Activated naive CD4-positive, alpha-beta T cell treated with anti-CD3 and anti-CD28 coated beads for 36 hours (primary cell): ENCODE data around the gene RENBP. TPM values are rescaled to one million over a fixed set of nuclear protein-coding genes. Genes with fewer than 3 reads are reported as not detected.

Experiments used
- CTCF ChIA-PET: fragments of 350-600 bp; sonication (Branson Sonifier 250); formaldehyde crosslinking; loops from one replicate; lab custom pipeline; 2021; ENCODE audit warnings: antibody characterized with exemption; lab: Charles Lee
- DNase-seq: peaks from one replicate; pipeline ENCODE4 v3.0.0-alpha.2; 2020
- H3K27ac Mint-ChIP-seq: one replicate; pipeline ENCODE4 v1.8.0; 2021; ENCODE audit warnings: mild to moderate bottlenecking, mixed read lengths
- H3K27me3 Mint-ChIP-seq: one replicate; pipeline ENCODE4 v1.8.0; 2021; ENCODE audit warnings: low read depth, mixed read lengths
- H3K36me3 Mint-ChIP-seq: one replicate; pipeline ENCODE4 v1.8.0; 2021; ENCODE audit warnings: low read depth, mixed read lengths
- H3K4me1 Mint-ChIP-seq: one replicate; pipeline ENCODE4 v1.8.0; 2021; ENCODE audit warnings: low read depth, mixed read lengths
- H3K4me3 Mint-ChIP-seq: one replicate; pipeline ENCODE4 v1.8.0; 2021; ENCODE audit warnings: mild to moderate bottlenecking, moderate library complexity, mixed read lengths
- H3K9me3 Mint-ChIP-seq: one replicate; pipeline ENCODE4 v1.8.0; 2021; ENCODE audit warnings: mixed read lengths
- intact Hi-C: fragments of 100-400 bp; cut with micrococcal nuclease; formaldehyde crosslinking; loops from one replicate; pipeline ENCODE4 v1.15.1; 2023
- total RNA-seq, 2 experiments: library from RNA; stranded (reverse); gene quantifications; one replicate each; pipeline ENCODE4 v1.2.3, GENCODE V29; 2021

RENBP gene
- total RNA-seq, 2 experiments from 2014 or later = 11.3 to 13.1 TPM

- H3K36me3 Mint-ChIP-seq = peaks cover 25% of the 10 kb centered on the region
- CTCF ChIA-PET = interaction anchor here (0.6 to 10.6 kb wide), 4 partner anchors 12 to 86 kb away, joined by 3 to 82 read pairs (median 5); partner anchors contain the start of gene RENBP
- H3K4me1 Mint-ChIP-seq = peaks cover 28% of the 10 kb centered on the region
These were observed 16.3 kb downstream of the RENBP start for GRCh38 chrX:153927922-153928760.

GRCh38 chrX:153927672-153927921 is 16.8 kb downstream of the RENBP start:
- intact Hi-C loops = loop anchor here (1.0 to 5.0 kb wide), 4 partner anchors 8 to 470 kb away; partner anchors contain the start of genes NAA10 and RPL10
- CTCF ChIA-PET = interaction anchor here (0.6 to 10.6 kb wide), 5 partner anchors 13 to 109 kb away, joined by 3 to 82 read pairs (median 4); partner anchors contain the start of gene RENBP

More at GRCh38 chrX:153927922-153928760, 16.3 kb downstream of the RENBP start:
- Mint-ChIP-seq H3K27me3 (no peaks in the 10 kb centered on the region), H3K4me3 (peak overlapping the region; percentile 88), H3K27ac (peak overlapping the region; percentile 98), H3K9me3 (no peaks in the 10 kb centered on the region)
- peak; percentile 93 for DNase-seq
- intact Hi-C loops = loop anchor here (1.0 to 5.0 kb wide), 7 partner anchors 7 to 469 kb away; partner anchors contain the start of genes HCFC1, IDH3G, NAA10 and RPL10

GRCh38 chrX:153926858-153927671 is 17.4 kb downstream of the RENBP start:
- Mint-ChIP-seq H3K27ac (peak overlapping the region; percentile 98), H3K4me1 (peaks cover 35% of the 10 kb centered on the region), H3K36me3 (peaks cover 27% of the 10 kb centered on the region), H3K9me3 (no peaks in the 10 kb centered on the region), H3K27me3 (no peaks in the 10 kb centered on the region), H3K4me3 (peak overlapping the region; percentile 88)
- CTCF ChIA-PET = interaction anchor here (0.6 to 10.6 kb wide), 7 partner anchors 10 to 164 kb away, joined by 3 to 82 read pairs (median 4); partner anchors contain the start of gene RENBP
- intact Hi-C loops = loop anchor here (1.0 to 5.0 kb wide), 4 partner anchors 8 to 470 kb away; partner anchors contain the start of genes NAA10 and RPL10
- peak; percentile 85 for DNase-seq

More at GRCh38 chrX:153927672-153927921, 16.8 kb downstream of the RENBP start:
- Mint-ChIP-seq H3K27ac (peak overlapping the region; percentile 98), H3K9me3 (no peaks in the 10 kb centered on the region), H3K27me3 (no peaks in the 10 kb centered on the region), H3K4me3 (peak overlapping the region; percentile 88), H3K4me1 (peaks cover 31% of the 10 kb centered on the region), H3K36me3 (peaks cover 25% of the 10 kb centered on the region)
- DNase-seq = peak; percentile 22

- peak overlapping the region; percentile 88 for H3K4me3 Mint-ChIP-seq
- H3K27me3 Mint-ChIP-seq = no peaks in the 10 kb centered on the region
- peaks cover 26% of the 10 kb centered on the region for H3K36me3 Mint-ChIP-seq
- H3K9me3 Mint-ChIP-seq = no peaks in the 10 kb centered on the region
- intact Hi-C loops = loop anchor here (5.0 kb wide), 2 partner anchors 96 to 471 kb away; partner anchors contain the start of gene RPL10
- peaks cover 38% of the 10 kb centered on the region for H3K4me1 Mint-ChIP-seq
- peak overlapping the region; percentile 98 for H3K27ac Mint-ChIP-seq
- CTCF ChIA-PET = interaction anchor here (0.7 to 10.6 kb wide), 7 partner anchors 11 to 447 kb away, joined by 3 to 82 read pairs (median 4); partner anchors contain the start of genes FLNA and RENBP
- no peak for DNase-seq
These were observed 17.9 kb downstream of the RENBP start for GRCh38 chrX:153926552-153926857.

- H3K4me3 Mint-ChIP-seq = peak within 1 kb of the TSS; percentile 92
- peaks cover 32% of the 10 kb centered on the region for H3K4me1 Mint-ChIP-seq
- H3K36me3 Mint-ChIP-seq = peaks cover 23% of the 10 kb centered on the region
- peak; percentile 56 for DNase-seq
- CTCF ChIA-PET = interaction anchor here (0.7 to 10.6 kb wide), 6 partner anchors 11 to 448 kb away, joined by 3 to 82 read pairs (median 4); partner anchors contain the start of genes FLNA and RENBP
- intact Hi-C loops = loop anchor here (2.0 to 5.0 kb wide), 3 partner anchors 25 to 471 kb away; partner anchors contain the start of gene RPL10
- H3K27me3 Mint-ChIP-seq = no peaks in the 10 kb centered on the region
- H3K27ac Mint-ChIP-seq = peak within 1 kb of the TSS; percentile 98
- no peaks in the 10 kb centered on the region for H3K9me3 Mint-ChIP-seq
These were observed 18.5 kb downstream of the RENBP start, which contains the start of gene ARHGAP4 for GRCh38 chrX:153925739-153926551. ARHGAP4 (minus strand) TSS chrX:153926264; CDS start chrX:153926202, 62 bp downstream.

GRCh38 chrX:153925387-153925738 is 19.1 kb downstream of the RENBP start:
- CTCF ChIA-PET = interaction anchor here (0.7 to 10.6 kb wide), 5 partner anchors 22 to 448 kb away, joined by 3 to 82 read pairs (median 4); partner anchors contain the start of genes FLNA and RENBP
- Mint-ChIP-seq H3K4me3 (peak overlapping the region; percentile 92), H3K4me1 (peaks cover 26% of the 10 kb centered on the region), H3K27ac (peak overlapping the region; percentile 98), H3K36me3 (peaks cover 19% of the 10 kb centered on the region), H3K27me3 (no peaks in the 10 kb centered on the region), H3K9me3 (no peaks in the 10 kb centered on the region)
- peak; percentile 27 for DNase-seq
- intact Hi-C loops = loop anchor here (2.0 to 5.0 kb wide), 3 partner anchors 25 to 472 kb away; partner anchors contain the start of gene RPL10

- CTCF ChIA-PET = interaction anchor here (0.7 to 10.6 kb wide), 6 partner anchors 9 to 449 kb away, joined by 3 to 82 read pairs (median 4); partner anchors contain the start of genes FLNA and RENBP
- intact Hi-C loops = loop anchor here (1.0 to 2.0 kb wide), 3 partner anchors 23 to 200 kb away; partner anchors contain the start of genes ABCD1 and BCAP31
- Mint-ChIP-seq H3K4me3 (peak overlapping the region; percentile 92), H3K36me3 (peaks cover 25% of the 10 kb centered on the region), H3K9me3 (no peaks in the 10 kb centered on the region), H3K27me3 (no peaks in the 10 kb centered on the region), H3K27ac (peak overlapping the region; percentile 98), H3K4me1 (peaks cover 27% of the 10 kb centered on the region)
- DNase-seq = peak; percentile 71
These were observed 20.1 kb downstream of the RENBP start for GRCh38 chrX:153924149-153924861.

- Mint-ChIP-seq H3K27ac (peak overlapping the region; percentile 98), H3K9me3 (no peaks in the 10 kb centered on the region), H3K4me3 (peak overlapping the region; percentile 92), H3K36me3 (peaks cover 24% of the 10 kb centered on the region), H3K4me1 (peaks cover 22% of the 10 kb centered on the region), H3K27me3 (no peaks in the 10 kb centered on the region)
- no peak for DNase-seq
- intact Hi-C loops = no loop called here
- CTCF ChIA-PET = interaction anchor here (0.6 to 10.6 kb wide), 7 partner anchors 9 to 156 kb away, joined by 3 to 82 read pairs (median 4); partner anchors contain the start of gene RENBP
These were observed 21.2 kb downstream of the RENBP start for GRCh38 chrX:153922932-153923857.

GRCh38 chrX:153921511-153922446 is 22.7 kb downstream of the RENBP start:
- intact Hi-C loops = no loop called here
- CTCF ChIA-PET = interaction anchor here (0.7 to 10.6 kb wide), 5 partner anchors 11 to 155 kb away, joined by 3 to 82 read pairs (median 4); partner anchors contain the start of gene RENBP

More at GRCh38 chrX:153921511-153922446, 22.7 kb downstream of the RENBP start:
- Mint-ChIP-seq H3K4me1 (peaks cover 24% of the 10 kb centered on the region), H3K4me3 (peak overlapping the region; percentile 92), H3K36me3 (peaks cover 31% of the 10 kb centered on the region), H3K9me3 (no peaks in the 10 kb centered on the region), H3K27ac (peak overlapping the region; percentile 98), H3K27me3 (no peaks in the 10 kb centered on the region)
- DNase-seq = peak; percentile 58
